Measurements from ENCODE around the gene BACH1.

The BACH1 gene

GRCh38 chr21:29385934-29386520, 87.3 kb downstream of the BACH1 start:
- no peak for DNase-seq

DNA sequence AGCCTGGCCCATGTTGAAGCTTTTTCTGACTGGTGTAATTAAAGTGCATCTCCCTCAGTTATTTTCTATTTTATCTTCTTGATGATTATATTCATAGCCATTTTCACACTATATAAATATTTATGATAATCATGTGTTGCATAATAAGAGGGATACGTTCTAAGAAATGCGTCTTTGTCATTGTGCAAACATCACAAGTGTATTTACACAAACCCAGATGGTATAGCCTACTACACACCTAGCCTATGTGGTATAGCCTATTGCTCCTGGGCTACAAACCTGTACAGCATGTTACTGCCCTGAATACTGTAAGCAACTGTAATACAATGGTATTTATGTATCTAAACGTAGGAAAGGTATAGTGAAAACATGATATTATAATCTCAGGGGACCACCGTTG, 88.1 kb downstream of the BACH1 start:
- no peak for DNase-seq

GRCh38 chr21:29387598-29387997, 88.9 kb downstream of the BACH1 start:
- DNase-seq, result no peak

- no peak for DNase-seq
These were observed 90.4 kb downstream of the BACH1 start for GRCh38 chr21:29389136-29389535.

- no peak for DNase-seq
These were observed 92.1 kb downstream of the BACH1 start for GRCh38 chr21:29390778-29391177.

- DNase-seq, result no peak
These were observed 95.3 kb downstream of the BACH1 start for GRCh38 chr21:29394051-29394450.
